Left ventricle myocardium inferior (tissue), 1 donor: ENCODE data around the gene MAN1C1. TPM values are rescaled to one million over a fixed set of nuclear protein-coding genes. Genes with fewer than 3 reads are reported as not detected.

Source experiments
- DNase-seq: peaks from one replicate; pipeline ENCODE4 v3.0.0-alpha.2; 2020
- H3K27ac ChIP-seq: fragments of 200-600 bp; replicated peaks from 2 replicates; pipeline ENCODE4 v1.8.0; 2021
- H3K27me3 ChIP-seq: fragments of 200-600 bp; 2 replicates; pipeline ENCODE4 v1.8.0; 2021; ENCODE audit warnings: low read depth
- H3K36me3 ChIP-seq: fragments of 200-600 bp; 2 replicates; pipeline ENCODE4 v1.8.0; 2021
- H3K4me1 ChIP-seq: fragments of 200-600 bp; 2 replicates; pipeline ENCODE4 v1.8.0; 2021
- H3K4me3 ChIP-seq: fragments of 200-600 bp; 2 replicates; pipeline ENCODE4 v1.8.0; 2021; ENCODE audit warnings: mild to moderate bottlenecking, moderate library complexity
- H3K9me3 ChIP-seq: fragments of 200-600 bp; replicated peaks from 2 replicates; pipeline ENCODE4 v1.8.0; 2021
- intact Hi-C: fragments of 100-400 bp; cut with micrococcal nuclease; formaldehyde crosslinking; loops from one replicate; pipeline ENCODE4 v1.11.0; 2022
- total RNA-seq: library from RNA; stranded (reverse); fragmentation: NEBNext Ultra II Directional; extraction: Animal tissue kit (Norgen Biotek cat#: 25700); gene quantifications from one replicate; pipeline ENCODE4 v1.2.1, GENCODE V29; 2021
- TF ChIP-seq, protein P1 (sequence below): fragments of 200-600 bp; IDR thresholded peaks from 2 replicates; pipeline ENCODE4 v1.8.0; 2021; ENCODE audit warnings: antibody characterized with exemption, mild to moderate bottlenecking, borderline replicate concordance
- donor health status: DM: no; HTN: yes; CAD: no; lungs with severe emphysema.

Gene MAN1C1
- total RNA-seq, 1 donor from 2014 or later: 18.0 TPM

DNA sequence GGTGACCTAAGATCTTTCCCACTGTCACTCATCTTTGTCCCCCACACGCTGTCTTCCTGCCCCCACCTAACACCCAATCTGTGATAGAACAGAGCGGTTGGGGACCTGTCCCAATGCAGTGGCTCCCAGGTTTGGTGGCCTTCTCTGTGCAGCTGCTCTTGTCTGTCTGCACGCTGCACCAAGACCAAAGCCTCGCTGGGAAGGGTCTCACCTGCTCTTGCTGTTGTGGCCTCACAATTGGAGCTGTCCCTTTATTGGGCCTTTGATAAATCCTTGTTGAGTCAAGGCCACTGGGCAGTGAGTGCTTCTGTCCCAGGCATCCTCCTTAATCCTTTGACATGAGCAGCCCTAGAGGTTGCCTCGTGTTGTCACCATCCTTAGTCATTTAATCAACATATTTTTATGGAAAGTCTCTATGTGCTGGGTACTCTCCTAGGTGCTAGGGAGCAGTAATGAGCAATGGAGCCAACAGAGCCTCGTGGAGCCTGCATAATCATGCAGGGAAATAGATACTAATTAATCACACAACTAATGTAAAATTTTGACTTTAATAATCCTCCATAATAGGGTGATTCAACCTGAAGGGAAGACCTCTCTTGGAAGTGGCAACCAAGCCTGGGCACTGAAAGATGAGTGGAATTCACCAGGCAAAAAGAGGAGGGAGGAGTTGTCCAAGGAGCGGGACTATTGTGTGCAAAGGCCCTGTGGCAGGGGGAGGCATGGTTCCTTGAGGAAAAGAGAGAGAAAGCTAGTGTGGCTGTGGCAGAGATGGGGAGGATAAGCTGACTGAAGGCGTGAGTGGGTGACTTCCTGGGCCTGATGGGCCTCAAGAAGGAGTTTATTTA lies 57.6 kb downstream of the MAN1C1 start:
- H3K27ac ChIP-seq: no peak overlapping the region
- H3K4me3 ChIP-seq: no peak overlapping the region
- H3K9me3 ChIP-seq: no peaks in the 10 kb centered on the region
- peaks cover 55% of the 10 kb centered on the region for H3K4me1 ChIP-seq
- TF ChIP-seq, protein P1, sequence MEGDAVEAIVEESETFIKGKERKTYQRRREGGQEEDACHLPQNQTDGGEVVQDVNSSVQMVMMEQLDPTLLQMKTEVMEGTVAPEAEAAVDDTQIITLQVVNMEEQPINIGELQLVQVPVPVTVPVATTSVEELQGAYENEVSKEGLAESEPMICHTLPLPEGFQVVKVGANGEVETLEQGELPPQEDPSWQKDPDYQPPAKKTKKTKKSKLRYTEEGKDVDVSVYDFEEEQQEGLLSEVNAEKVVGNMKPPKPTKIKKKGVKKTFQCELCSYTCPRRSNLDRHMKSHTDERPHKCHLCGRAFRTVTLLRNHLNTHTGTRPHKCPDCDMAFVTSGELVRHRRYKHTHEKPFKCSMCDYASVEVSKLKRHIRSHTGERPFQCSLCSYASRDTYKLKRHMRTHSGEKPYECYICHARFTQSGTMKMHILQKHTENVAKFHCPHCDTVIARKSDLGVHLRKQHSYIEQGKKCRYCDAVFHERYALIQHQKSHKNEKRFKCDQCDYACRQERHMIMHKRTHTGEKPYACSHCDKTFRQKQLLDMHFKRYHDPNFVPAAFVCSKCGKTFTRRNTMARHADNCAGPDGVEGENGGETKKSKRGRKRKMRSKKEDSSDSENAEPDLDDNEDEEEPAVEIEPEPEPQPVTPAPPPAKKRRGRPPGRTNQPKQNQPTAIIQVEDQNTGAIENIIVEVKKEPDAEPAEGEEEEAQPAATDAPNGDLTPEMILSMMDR: no peak
- H3K36me3 ChIP-seq: no peaks in the 10 kb centered on the region
- intact Hi-C loops: no loop called here
- DNase-seq: no peak
- no peaks in the 10 kb centered on the region for H3K27me3 ChIP-seq

DNA sequence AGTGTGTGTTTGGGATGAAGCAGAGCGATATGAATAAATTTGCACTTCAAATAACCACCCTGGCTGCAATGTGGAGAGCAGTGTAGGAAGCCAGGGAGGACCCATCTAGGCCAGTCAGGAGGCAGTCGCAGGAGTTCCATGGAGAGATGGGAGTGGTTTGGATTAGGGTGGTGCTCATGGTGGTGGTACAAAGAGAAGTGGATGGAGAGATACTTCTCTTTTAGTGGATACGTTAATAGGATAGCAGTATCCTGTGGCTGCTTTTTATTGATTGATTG lies 58.2 kb downstream of the MAN1C1 start:
- no peaks in the 10 kb centered on the region for H3K36me3 ChIP-seq
- no peaks in the 10 kb centered on the region for H3K27me3 ChIP-seq
- H3K4me1 ChIP-seq: peaks cover 55% of the 10 kb centered on the region
- DNase-seq: no peak
- TF ChIP-seq, protein P1: no peak
- H3K4me3 ChIP-seq: no peak overlapping the region
- H3K27ac ChIP-seq: no peak overlapping the region
- no peaks in the 10 kb centered on the region for H3K9me3 ChIP-seq
- intact Hi-C loops: no loop called here

DNA sequence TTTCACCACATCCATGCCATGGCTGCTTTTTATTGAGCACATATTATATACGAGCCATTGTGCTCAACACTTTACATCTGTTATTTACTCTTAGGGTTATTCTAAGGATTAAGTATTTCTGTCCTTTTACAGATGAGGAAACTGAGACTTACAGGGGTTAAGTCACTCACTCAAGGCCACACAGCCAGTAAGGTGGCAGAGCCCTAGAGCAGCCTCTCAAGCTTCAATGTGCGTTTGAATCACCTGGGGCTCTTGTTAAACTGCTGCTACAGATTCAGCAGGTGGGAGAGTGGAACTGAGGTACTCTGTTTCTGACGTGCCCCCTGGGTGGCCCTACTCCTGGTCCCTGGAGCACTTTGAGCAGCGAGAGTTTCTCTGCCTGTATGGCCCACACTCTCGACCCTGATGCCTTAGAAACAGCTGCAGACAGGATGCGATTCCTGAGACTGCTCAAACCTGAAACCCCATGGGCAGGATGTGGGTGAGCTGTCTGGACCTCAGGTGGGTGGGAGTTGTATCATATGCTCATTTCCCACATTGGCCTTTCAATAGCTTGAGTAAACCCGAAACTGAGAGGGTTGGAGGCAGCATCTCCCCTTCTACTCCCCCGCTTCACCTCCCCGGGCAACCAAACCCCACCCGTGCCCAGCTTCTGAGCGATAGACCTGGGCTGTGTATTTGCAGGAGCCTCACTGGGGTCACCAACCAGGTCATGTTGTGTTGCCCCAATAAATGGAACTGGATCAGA lies 59.3 kb downstream of the MAN1C1 start:
- TF ChIP-seq, protein P1: no peak
- no peaks in the 10 kb centered on the region for H3K9me3 ChIP-seq
- H3K36me3 ChIP-seq: no peaks in the 10 kb centered on the region
- no peak overlapping the region for H3K27ac ChIP-seq
- intact Hi-C loops: no loop called here
- no peak overlapping the region for H3K4me3 ChIP-seq
- peaks cover 55% of the 10 kb centered on the region for H3K4me1 ChIP-seq
- H3K27me3 ChIP-seq: no peaks in the 10 kb centered on the region
- DNase-seq: no peak

DNA sequence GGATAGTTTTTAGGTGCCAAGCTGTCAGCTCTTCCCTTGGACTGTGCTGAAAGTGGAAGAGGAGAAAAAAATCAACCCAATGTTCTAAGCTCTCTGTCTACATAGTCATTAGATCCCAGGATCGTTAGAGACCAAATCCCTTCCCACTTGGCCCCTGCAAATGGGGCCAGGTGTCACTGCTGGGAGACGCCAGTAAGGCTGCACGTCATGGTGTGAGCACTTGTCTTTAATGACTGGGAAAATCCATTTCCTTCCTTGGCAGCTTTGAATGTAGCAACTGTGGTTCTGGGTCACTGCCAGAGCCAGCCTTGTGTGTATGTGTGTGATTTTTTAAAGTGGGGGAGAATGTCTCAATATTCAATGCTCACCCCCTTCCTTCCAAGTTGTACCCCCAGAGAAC lies 59.9 kb downstream of the MAN1C1 start:
- no peak overlapping the region for H3K4me3 ChIP-seq
- no peak for DNase-seq
- intact Hi-C loops: no loop called here
- no peak overlapping the region for H3K27ac ChIP-seq
- TF ChIP-seq, protein P1: no peak
- peaks cover 56% of the 10 kb centered on the region for H3K4me1 ChIP-seq
- no peaks in the 10 kb centered on the region for H3K36me3 ChIP-seq
- no peaks in the 10 kb centered on the region for H3K9me3 ChIP-seq
- no peaks in the 10 kb centered on the region for H3K27me3 ChIP-seq

DNA sequence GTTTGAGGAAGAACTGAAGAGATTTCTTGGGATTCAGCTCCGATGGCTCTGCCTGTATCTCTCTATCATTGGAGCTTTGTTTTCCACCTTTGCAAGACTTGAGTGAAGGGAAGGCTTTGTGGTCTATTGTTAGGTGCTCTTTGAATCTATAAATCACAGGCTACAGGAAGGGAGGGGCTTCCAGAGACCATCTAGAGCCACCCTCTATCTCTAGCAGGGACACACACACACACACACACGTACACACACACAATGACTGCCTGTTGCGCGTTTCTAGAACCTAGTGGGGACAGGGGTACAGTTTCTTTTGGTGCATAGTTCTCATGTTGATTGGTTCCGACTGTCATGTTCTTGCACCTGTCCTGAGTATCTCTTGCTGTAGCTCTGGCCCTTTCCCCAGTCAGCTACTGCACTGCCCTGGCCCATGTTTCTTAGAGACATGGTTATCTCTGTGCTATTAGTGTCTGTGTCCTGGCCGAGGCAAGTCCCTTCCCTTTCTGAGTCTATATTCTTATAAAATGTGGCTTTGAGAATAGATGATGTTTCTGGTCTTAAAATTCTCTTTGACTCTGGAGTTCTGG lies 60.7 kb downstream of the MAN1C1 start:
- no peaks in the 10 kb centered on the region for H3K9me3 ChIP-seq
- H3K27me3 ChIP-seq: no peaks in the 10 kb centered on the region
- no peaks in the 10 kb centered on the region for H3K36me3 ChIP-seq
- no peak for DNase-seq
- no peak overlapping the region for H3K27ac ChIP-seq
- H3K4me1 ChIP-seq: peaks cover 53% of the 10 kb centered on the region
- TF ChIP-seq, protein P1: no peak
- intact Hi-C loops: no loop called here
- no peak overlapping the region for H3K4me3 ChIP-seq
